ENCODE results near the gene DSCAML1. TPM values are rescaled to one million over a fixed set of nuclear protein-coding genes. Genes with fewer than 3 reads are reported as not detected.

DSCAML1 gene
- total and polyA plus RNA-seq, 2 of the 8 experiments (the other 6 are each of a cell fraction or from before 2014, with no cell fraction given), result 0.19 to 0.24 TPM

- TF ChIP-seq, protein P1, sequence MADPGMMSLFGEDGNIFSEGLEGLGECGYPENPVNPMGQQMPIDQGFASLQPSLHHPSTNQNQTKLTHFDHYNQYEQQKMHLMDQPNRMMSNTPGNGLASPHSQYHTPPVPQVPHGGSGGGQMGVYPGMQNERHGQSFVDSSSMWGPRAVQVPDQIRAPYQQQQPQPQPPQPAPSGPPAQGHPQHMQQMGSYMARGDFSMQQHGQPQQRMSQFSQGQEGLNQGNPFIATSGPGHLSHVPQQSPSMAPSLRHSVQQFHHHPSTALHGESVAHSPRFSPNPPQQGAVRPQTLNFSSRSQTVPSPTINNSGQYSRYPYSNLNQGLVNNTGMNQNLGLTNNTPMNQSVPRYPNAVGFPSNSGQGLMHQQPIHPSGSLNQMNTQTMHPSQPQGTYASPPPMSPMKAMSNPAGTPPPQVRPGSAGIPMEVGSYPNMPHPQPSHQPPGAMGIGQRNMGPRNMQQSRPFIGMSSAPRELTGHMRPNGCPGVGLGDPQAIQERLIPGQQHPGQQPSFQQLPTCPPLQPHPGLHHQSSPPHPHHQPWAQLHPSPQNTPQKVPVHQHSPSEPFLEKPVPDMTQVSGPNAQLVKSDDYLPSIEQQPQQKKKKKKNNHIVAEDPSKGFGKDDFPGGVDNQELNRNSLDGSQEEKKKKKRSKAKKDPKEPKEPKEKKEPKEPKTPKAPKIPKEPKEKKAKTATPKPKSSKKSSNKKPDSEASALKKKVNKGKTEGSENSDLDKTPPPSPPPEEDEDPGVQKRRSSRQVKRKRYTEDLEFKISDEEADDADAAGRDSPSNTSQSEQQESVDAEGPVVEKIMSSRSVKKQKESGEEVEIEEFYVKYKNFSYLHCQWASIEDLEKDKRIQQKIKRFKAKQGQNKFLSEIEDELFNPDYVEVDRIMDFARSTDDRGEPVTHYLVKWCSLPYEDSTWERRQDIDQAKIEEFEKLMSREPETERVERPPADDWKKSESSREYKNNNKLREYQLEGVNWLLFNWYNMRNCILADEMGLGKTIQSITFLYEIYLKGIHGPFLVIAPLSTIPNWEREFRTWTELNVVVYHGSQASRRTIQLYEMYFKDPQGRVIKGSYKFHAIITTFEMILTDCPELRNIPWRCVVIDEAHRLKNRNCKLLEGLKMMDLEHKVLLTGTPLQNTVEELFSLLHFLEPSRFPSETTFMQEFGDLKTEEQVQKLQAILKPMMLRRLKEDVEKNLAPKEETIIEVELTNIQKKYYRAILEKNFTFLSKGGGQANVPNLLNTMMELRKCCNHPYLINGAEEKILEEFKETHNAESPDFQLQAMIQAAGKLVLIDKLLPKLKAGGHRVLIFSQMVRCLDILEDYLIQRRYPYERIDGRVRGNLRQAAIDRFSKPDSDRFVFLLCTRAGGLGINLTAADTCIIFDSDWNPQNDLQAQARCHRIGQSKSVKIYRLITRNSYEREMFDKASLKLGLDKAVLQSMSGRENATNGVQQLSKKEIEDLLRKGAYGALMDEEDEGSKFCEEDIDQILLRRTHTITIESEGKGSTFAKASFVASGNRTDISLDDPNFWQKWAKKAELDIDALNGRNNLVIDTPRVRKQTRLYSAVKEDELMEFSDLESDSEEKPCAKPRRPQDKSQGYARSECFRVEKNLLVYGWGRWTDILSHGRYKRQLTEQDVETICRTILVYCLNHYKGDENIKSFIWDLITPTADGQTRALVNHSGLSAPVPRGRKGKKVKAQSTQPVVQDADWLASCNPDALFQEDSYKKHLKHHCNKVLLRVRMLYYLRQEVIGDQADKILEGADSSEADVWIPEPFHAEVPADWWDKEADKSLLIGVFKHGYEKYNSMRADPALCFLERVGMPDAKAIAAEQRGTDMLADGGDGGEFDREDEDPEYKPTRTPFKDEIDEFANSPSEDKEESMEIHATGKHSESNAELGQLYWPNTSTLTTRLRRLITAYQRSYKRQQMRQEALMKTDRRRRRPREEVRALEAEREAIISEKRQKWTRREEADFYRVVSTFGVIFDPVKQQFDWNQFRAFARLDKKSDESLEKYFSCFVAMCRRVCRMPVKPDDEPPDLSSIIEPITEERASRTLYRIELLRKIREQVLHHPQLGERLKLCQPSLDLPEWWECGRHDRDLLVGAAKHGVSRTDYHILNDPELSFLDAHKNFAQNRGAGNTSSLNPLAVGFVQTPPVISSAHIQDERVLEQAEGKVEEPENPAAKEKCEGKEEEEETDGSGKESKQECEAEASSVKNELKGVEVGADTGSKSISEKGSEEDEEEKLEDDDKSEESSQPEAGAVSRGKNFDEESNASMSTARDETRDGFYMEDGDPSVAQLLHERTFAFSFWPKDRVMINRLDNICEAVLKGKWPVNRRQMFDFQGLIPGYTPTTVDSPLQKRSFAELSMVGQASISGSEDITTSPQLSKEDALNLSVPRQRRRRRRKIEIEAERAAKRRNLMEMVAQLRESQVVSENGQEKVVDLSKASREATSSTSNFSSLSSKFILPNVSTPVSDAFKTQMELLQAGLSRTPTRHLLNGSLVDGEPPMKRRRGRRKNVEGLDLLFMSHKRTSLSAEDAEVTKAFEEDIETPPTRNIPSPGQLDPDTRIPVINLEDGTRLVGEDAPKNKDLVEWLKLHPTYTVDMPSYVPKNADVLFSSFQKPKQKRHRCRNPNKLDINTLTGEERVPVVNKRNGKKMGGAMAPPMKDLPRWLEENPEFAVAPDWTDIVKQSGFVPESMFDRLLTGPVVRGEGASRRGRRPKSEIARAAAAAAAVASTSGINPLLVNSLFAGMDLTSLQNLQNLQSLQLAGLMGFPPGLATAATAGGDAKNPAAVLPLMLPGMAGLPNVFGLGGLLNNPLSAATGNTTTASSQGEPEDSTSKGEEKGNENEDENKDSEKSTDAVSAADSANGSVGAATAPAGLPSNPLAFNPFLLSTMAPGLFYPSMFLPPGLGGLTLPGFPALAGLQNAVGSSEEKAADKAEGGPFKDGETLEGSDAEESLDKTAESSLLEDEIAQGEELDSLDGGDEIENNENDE (IDR thresholded peaks at IDR 0.05; ENCODE audit: insufficient replicate concordance, low read length), result no peak
- TF ChIP-seq RXRA (IDR thresholded peaks at IDR 0.05; ENCODE audit: insufficient read depth, low read depth, low read length), result no peak
- no peak for TF ChIP-seq CEBPB (IDR thresholded peaks at IDR 0.05; ENCODE audit: low read depth, low read length)
- TF ChIP-seq TAF1 (IDR thresholded peaks at IDR 0.05; ENCODE audit: low read depth, low read length), result no peak
- TF ChIP-seq YY1 (IDR thresholded peaks at IDR 0.05; ENCODE audit: low read depth, low read length), result no peak
- no peak for TF ChIP-seq BRCA1 (IDR thresholded peaks at IDR 0.05; ENCODE audit: low read depth, low read length)
- no peak for TF ChIP-seq CHD2 (IDR thresholded peaks at IDR 0.05; ENCODE audit: low read length)
- no peak for TF ChIP-seq SRF (IDR thresholded peaks at IDR 0.05; ENCODE audit: low read depth, low read length)
- TF ChIP-seq TBP (IDR thresholded peaks at IDR 0.05; ENCODE audit: low read depth, low read length), result no peak
- no peak for TF ChIP-seq SAP30 (IDR thresholded peaks at IDR 0.05; ENCODE audit: insufficient read depth, insufficient replicate concordance, low read length)
- TF ChIP-seq, protein P2, sequence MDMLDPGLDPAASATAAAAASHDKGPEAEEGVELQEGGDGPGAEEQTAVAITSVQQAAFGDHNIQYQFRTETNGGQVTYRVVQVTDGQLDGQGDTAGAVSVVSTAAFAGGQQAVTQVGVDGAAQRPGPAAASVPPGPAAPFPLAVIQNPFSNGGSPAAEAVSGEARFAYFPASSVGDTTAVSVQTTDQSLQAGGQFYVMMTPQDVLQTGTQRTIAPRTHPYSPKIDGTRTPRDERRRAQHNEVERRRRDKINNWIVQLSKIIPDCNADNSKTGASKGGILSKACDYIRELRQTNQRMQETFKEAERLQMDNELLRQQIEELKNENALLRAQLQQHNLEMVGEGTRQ (IDR thresholded peaks at IDR 0.05; ENCODE audit: low read length), result no peak
Measured at GRCh38 chr11:117511931-117512539, 285.0 kb downstream of the DSCAML1 start (continued).

Measured in H1 (cell line).